NCI-H187 treated with DMSO at 0.1 percent for 48 hours (cell line): Measurements from ENCODE around the gene RASSF1.
"Not testable (repeated sequence)": the region's sequence is repeated elsewhere in the genome, so short reads cannot be mapped to it uniquely, and the experiment has no call there.

Source experiments
- DNase-seq: peaks from one replicate; lab custom pipeline; 2025; lab: John Stamatoyannopoulos, UW

The RASSF1 gene

DNA sequence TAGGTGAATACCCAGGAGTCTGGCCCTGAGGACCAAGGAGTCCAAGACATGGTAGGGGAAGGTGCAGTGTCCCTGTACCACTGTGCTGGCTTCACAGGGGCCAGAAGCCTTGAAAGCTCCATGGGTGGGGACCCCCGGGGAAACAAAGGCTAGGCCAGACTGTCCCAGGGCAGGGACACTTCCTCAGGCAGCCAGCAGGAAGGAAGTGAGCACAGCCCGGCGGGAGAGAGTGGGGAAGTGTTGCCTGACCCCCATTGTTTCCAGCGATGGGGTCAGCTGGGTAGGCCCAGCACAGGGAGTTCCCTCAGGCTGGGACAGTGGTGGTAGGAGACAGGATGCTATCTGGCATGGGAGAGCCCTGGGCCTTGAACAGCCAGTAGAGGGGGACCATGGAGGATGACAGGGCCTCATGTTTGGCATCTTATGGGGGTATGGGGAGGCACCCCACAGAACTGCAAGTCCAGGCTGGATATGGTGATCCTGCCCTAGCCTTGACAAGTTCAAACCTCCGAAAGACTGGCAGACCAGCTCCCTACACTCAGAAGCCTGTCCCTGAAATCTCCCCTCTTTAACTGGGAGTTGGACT lies 16.9 kb downstream of the RASSF1 start:
- DNase-seq = no peak

DNA sequence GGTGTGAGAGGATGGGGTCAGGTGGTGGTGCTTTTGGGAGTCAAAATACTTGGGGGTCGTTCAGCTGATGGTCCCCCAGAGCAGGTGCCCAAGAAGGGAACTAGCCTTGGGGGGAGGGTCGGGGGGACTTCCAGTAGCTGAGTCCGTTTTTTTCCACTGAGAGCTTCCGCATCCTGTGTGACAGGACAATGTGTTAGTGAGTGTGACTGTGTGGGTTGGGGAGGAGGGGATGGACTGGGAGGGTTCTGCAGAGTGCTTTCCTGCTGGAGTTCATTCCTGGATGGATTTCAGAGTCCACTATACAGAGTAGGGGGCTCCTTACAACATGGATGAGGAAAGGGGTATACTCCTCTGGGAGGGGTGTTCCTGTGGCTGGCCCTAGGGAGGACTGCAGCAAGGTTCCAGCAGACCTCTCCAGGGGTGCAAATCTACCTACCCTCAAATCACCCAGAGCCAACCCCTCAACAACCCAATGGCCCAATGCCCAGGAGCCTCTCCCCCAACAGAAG lies 17.5 kb downstream of the RASSF1 start:
- no peak for DNase-seq

DNA sequence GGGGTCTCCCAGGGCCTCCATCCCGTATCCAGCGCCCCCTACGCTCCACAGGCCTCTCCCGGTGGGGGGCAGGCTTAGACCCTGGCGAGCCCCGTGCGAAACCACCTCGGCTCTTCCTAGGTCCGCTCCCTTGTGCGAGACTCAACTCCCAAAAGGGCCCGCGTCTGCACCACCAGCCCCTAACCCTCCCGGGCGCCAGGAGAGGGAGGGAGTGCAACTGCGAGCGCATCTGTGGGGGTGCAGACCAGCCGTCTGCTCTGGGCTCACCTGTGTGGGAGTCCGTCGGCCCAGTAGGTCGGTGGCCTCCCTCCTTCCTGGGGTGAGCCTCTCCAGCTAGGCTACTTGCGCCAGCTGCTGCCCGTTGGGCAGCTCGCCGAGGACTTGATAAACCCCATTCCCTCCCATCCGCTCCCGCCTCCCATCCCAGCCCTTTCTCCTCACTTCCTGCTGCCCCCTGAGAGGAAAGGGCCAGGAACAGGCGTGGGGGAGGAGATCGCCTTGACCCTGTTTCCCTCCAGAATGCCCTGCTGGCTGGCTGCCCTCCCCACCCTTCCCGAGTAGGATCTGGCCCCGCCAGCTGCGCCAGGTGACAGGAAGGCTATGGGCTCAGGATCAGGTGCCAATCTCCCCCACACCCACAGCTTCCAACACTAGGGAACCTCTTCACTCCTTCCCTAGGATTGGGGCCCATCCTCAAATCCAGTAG lies 18.1 kb downstream of the RASSF1 start, which contains the start of gene HYAL2:
HYAL2 (minus strand) TSS at position 360 of the 706 bp plus-strand sequence. CDS start 2,256 bp downstream, outside the sequence.
- no peak for DNase-seq

DNA sequence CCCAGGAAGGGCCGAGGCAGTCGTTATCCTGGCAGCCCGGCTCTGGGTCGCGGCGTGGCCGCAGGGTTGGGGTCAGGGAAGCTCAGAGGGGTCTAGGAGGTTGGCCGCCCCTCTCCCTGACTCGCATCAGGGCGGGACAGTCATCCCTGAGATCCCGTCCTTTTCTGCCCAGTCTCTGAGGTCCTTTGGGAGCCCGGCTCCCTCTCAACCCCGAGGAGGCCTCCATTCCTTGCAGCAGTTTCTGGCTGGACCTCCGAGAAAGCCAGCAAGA lies 18.6 kb downstream of the RASSF1 start:
- DNase-seq = no peak

DNA sequence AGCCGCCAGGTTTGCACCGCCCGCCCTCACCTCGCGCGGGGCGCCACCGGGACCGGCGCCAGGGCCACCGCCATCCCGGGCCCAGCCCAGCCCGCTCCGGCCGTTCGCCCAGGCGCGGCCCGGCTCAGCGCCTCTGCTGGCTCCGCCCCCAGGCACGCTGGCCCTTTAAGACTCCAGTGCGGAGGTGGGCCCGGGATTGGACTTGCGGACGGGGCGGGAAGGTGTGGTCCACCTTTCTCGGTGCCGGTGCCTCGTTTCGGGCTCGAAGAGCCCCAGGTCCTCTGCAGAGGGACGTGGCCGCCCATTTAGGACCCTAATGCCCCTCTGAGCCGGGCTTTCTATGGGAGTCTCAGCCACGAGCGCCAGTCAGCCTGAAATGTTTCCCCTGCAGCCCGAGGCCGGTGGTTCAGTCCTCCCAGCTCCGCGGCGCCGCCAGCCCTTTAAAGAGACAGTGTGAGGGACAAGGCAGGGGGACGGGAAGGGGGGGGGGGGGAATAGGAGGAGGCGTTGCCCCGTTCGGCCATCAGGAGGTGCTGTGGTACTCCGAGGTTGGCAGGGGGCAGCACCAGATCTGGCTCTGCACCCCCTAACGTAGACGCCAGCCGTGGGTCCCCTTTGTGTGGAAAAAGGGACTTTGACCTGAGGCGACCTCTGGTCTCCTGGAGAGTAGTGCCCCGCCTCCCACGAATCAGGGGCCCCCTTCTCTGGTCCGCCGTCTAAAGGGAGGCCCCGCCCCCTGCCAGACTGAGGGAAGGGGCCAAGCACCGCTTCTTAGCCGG lies 19.1 kb downstream of the RASSF1 start:
- DNase-seq = peak; percentile 34

- DNase-seq = no peak
These were observed 19.7 kb downstream of the RASSF1 start for GRCh38 chr3:50320853-50321335.

DNA sequence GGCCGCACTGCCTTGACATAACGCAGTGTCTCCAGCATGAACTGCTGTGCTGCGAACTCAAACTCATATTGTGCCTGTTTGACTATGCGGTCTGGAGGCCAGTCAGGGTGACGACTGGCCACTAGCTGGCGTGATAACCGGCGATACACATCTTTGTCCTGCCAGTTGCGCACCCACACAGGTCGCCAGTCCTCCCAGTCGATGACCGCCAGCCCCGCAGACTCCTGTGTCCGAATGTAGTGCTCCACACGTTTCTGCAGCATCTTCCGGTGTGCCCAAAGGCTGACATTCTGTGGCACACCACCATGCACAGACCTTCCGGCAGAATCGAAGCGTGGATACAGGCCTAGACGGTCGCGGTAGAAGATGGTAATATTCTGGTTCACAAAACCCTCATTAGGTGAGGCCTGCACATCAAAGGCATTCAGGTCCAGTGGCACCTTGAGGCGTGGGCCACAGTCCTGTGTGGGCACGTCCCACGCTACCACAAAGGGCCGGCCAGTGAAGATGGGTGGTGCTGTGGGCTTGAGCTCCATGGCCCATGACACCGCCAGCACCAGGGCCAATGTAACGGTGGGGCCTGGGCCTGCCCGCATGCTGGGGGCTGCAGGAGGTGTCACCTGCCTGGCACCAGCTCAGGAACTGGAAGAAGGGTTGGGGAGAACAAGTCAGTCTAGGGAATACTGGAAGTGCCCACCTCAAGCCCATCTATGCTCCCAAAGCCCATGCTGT lies 20.6 kb downstream of the RASSF1 start:
- DNase-seq = no peak

- DNase-seq = no peak
These were observed 21.3 kb downstream of the RASSF1 start for GRCh38 chr3:50319181-50319893.

- DNase-seq = no peak
These were observed 22.0 kb downstream of the RASSF1 start for GRCh38 chr3:50318615-50319014.

DNA sequence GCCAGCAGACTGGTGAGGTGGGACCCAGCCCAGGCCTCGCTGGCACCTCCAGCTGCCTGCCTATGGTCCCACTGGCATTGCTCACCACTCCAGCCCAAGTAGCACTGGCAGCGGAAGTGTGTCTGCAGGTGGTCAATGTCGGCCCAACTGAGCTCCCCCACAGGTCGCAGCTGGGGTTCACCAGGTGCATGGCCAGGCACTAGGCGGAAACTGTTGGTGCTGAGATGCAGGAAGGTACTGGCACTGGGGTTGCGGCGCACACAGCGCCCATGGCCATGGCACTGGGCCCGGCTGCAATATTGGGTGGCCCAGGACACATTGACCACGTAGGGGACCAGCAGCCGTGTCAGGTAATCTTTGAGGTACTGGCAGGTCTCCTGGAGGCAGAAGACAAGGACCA lies 22.5 kb downstream of the RASSF1 start:
- no peak for DNase-seq

DNA sequence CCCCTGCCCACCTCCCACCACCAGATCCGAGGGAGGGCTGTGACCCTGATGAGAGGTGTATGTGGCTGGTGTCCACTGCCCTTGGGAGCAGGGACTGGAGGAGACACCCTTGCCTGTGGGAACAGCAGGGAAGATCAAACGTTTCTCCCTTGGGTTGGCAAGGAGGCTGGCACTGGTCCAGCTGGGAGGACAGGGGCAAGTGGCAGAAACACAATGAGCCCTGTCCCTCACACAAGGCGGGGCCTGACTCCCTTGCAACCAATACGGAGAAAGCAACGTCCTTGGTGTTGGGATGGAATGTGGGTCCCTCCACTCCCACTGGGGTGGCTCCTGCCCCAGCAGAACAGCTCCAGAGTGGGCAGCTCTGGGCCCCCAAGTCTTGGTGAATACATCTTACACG lies 23.3 kb downstream of the RASSF1 start:
- no peak for DNase-seq

- no peak for DNase-seq
These were observed 23.9 kb downstream of the RASSF1 start for GRCh38 chr3:50316657-50317242.

GRCh38 chr3:50314816-50315215 lies 25.8 kb downstream of the RASSF1 start:
- DNase-seq = no peak

- no peak for DNase-seq
These were observed 26.3 kb downstream of the RASSF1 start for GRCh38 chr3:50314342-50314741.

- DNase-seq = not testable (repeated sequence)
These were observed 28.6 kb downstream of the RASSF1 start for GRCh38 chr3:50312041-50312440.

DNA sequence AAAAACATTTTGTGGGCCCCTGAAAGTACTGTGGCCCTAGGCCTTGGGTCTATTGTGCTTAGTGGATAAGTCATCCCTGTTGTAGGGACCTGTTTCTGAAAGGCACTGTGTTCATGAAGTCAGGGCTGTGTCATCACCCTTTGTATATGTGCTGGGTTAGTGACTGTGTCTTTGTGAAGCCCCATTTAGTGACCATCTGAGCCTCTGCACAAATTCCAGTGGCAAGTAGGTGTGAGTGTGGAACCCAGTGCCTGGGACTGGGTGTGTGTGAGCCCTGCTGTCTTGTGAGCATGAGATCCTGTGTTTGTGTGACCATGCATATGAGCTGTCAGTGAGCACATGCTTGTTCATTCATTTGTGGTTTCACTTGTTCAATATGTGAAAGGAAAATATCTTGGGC lies 36.0 kb downstream of the RASSF1 start:
- DNase-seq = no peak

DNA sequence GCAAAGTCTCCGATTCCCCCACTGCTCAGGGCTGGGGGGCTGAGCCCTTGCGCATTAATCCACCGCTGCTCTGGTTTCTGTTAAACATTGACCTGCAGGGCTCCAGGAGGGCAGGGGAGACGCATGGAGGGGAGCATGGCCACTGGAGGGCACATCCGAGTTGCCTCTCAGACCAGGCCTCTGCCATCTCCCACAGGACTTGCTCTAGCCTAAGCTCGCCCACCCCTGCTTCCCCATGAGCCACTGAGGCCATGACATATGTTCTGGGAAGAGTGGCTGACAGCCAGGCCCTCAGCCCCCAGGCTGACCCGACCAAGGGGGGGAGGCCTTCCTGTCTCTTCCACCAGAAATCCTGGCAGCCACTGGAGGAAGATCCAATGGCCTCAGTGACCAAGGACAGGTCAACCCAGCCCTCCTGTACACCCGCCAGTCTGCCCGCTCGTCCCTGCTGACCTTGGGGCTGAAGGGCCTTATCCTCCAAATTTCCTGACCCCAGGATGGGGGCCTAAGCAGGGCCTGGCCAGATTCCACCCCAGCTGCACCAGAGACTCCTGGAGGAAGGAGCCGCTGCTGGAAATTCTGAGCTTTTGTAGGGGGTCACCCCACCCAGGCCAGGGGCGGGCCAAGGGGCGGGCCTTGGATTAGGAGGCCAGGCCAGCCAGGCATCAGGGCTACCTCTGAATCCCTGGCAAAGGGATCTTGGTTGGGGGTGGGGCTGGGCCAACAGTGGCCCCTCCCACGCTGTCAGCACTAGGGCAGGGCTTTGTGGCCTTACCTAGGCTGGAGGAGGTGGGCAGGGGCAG lies 37.4 kb downstream of the RASSF1 start, which contains the start of gene HYAL1:
HYAL1 (minus strand) TSS at position 562 of the 803 bp plus-strand sequence. CDS start 618 bp downstream, outside the sequence.
- DNase-seq = no peak

- no peak for DNase-seq
These were observed 38.3 kb downstream of the RASSF1 start for GRCh38 chr3:50302095-50303012.

GRCh38 chr3:50300681-50301254 lies 39.9 kb downstream of the RASSF1 start:
- DNase-seq = no peak
